ENCODE data around the gene SRGAP1. TPM values are rescaled to one million over a fixed set of nuclear protein-coding genes. Genes with fewer than 3 reads are reported as not detected.

The SRGAP1 gene
- total and polyA plus RNA-seq, 2 of the 8 experiments (the other 6 are each of a cell fraction or from before 2014, with no cell fraction given) = 3.2 to 7.3 TPM

DNA sequence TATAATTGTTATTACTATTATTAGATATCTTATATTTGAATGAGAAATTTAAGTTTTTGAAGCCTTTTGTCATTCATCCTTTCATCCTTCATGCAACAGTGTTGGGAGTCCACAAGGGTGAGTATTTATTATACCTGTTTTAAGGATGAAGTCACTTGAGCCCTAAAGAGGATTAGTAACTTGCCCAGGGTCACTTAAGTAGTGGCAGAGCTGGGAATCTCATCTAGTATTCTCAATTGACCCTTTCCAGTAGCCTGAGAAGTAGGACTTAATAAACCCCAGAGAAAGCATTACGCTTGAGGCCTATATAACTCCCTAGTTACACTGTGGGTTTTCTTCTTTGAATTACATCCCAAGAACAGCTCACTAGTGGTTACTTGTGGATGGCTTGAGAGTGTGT is 119.8 kb downstream of the SRGAP1 start (continued):
- no peak for TF ChIP-seq RBBP5 (IDR thresholded peaks at IDR 0.05; ENCODE audit: borderline replicate concordance, low read depth, low read length)
- TF ChIP-seq SP2 (IDR thresholded peaks at IDR 0.05; ENCODE audit: low read length) = no peak
- TF ChIP-seq, protein P1, sequence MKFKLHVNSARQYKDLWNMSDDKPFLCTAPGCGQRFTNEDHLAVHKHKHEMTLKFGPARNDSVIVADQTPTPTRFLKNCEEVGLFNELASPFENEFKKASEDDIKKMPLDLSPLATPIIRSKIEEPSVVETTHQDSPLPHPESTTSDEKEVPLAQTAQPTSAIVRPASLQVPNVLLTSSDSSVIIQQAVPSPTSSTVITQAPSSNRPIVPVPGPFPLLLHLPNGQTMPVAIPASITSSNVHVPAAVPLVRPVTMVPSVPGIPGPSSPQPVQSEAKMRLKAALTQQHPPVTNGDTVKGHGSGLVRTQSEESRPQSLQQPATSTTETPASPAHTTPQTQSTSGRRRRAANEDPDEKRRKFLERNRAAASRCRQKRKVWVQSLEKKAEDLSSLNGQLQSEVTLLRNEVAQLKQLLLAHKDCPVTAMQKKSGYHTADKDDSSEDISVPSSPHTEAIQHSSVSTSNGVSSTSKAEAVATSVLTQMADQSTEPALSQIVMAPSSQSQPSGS (IDR thresholded peaks at IDR 0.05; ENCODE audit: low read length) = no peak
- TF ChIP-seq, protein P2, sequence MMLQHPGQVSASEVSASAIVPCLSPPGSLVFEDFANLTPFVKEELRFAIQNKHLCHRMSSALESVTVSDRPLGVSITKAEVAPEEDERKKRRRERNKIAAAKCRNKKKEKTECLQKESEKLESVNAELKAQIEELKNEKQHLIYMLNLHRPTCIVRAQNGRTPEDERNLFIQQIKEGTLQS (IDR thresholded peaks at IDR 0.05; ENCODE audit: insufficient read depth, low read depth, low read length) = no peak
- no peak for TF ChIP-seq ASH2L (IDR thresholded peaks at IDR 0.05; ENCODE audit: low read length)
